HL-60/S4 treated with retinoic acid at 250 ng/mL for 4 days and 3 days (cell line): Measurements from ENCODE around the gene OLFM4.
"Not testable (repeated sequence)": the region's sequence is repeated elsewhere in the genome, so short reads cannot be mapped to it uniquely, and the experiment has no call there.

Experiments used
- in situ Hi-C: fragments of 300-500 bp; cut with MboI; formaldehyde crosslinking; loops from 2 replicates; pipeline ENCODE4 v1.7.0; 2022; ENCODE audit warnings: low sequenced_read_pairs

The OLFM4 gene

GRCh38 chr13:53028637-53029203, at the start of gene OLFM4:
OLFM4 (plus strand) TSS chr13:53028813; CDS start chr13:53028837, 24 bp downstream.
- in situ Hi-C loops, result no loop called here

- in situ Hi-C loops, result no loop called here
Observed at GRCh38 chr13:52978989-52979388, 49.6 kb upstream of the OLFM4 start.

- in situ Hi-C loops, result no loop called here
Observed at GRCh38 chr13:52980695-52981094, 47.9 kb upstream of the OLFM4 start.

- in situ Hi-C loops, result no loop called here
Observed at GRCh38 chr13:52983836-52984235, 44.8 kb upstream of the OLFM4 start.

- in situ Hi-C loops, result no loop called here
Observed at GRCh38 chr13:52984881-52985363, 43.7 kb upstream of the OLFM4 start.

GRCh38 chr13:52991344-52992020, 37.1 kb upstream of the OLFM4 start:
- in situ Hi-C loops, result no loop called here

GRCh38 chr13:52992110-52992509, 36.5 kb upstream of the OLFM4 start:
- in situ Hi-C loops, result no loop called here

GRCh38 chr13:52994051-52994450, 34.6 kb upstream of the OLFM4 start:
- in situ Hi-C loops, result no loop called here

- in situ Hi-C loops, result no loop called here
Observed at GRCh38 chr13:52994865-52995264, 33.7 kb upstream of the OLFM4 start.

GRCh38 chr13:52995946-52996345, 32.7 kb upstream of the OLFM4 start:
- in situ Hi-C loops, result no loop called here

- in situ Hi-C loops, result no loop called here
Observed at GRCh38 chr13:52997951-52998876, 30.4 kb upstream of the OLFM4 start.

GRCh38 chr13:52999093-52999696, 29.4 kb upstream of the OLFM4 start:
- in situ Hi-C loops, result no loop called here

GRCh38 chr13:53001444-53002225, 27.0 kb upstream of the OLFM4 start:
- in situ Hi-C loops, result no loop called here

GRCh38 chr13:53004573-53004972, 24.0 kb upstream of the OLFM4 start:
- in situ Hi-C loops, result no loop called here

- in situ Hi-C loops, result no loop called here
Observed at GRCh38 chr13:53005626-53006025, 23.0 kb upstream of the OLFM4 start.

GRCh38 chr13:53007872-53008271, 20.7 kb upstream of the OLFM4 start:
- in situ Hi-C loops, result no loop called here

- in situ Hi-C loops, result no loop called here
Observed at GRCh38 chr13:53010374-53011105, 18.1 kb upstream of the OLFM4 start.

- in situ Hi-C loops, result no loop called here
Observed at GRCh38 chr13:53012707-53013106, 15.9 kb upstream of the OLFM4 start.

GRCh38 chr13:53013113-53013512, 15.5 kb upstream of the OLFM4 start:
- in situ Hi-C loops, result no loop called here

- in situ Hi-C loops, result not testable (repeated sequence)
Observed at GRCh38 chr13:53014018-53014417, 14.6 kb upstream of the OLFM4 start.
